ENCODE measurements around the gene FAM219B. TPM values are rescaled to one million over a fixed set of nuclear protein-coding genes. Genes with fewer than 3 reads are reported as not detected.

FAM219B gene
- total RNA-seq, 1 donor from 2014 or later = 75.4 TPM

DNA sequence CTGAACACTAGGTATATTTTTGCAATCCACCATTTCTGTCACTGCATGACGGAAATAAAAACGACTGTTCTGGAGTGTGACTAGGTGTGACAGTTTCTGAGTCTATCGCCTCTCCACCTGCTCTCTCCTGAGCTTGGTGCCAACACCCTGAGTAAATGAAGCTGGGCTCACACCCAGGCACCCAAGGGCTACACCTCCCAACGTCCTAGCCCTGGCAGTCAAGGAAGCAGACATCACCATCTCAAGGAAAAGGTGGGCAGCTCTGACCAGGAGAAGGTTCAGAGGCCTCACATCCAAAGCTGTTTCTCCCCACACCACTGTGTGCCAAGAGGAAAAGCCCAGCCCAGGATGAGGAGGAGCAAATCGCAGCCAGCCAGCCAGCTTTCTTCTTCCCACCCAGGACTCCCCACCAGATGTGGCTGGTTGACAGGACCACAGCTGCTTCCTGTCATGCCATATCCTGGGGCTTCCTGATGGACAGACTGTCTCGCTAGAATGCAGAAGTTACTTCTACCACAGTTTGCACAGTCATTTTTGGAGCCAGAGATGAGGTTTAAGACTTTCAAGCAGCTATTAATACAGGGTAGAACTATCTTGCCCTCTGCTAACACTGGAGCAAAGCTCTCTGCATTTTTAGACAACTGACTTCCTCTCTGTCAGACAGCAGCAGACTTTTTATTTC lies 36.8 kb downstream of the FAM219B start:
- Histone ChIP-seq H3K4me1 (peaks cover 65% of the 10 kb centered on the region), H3K27me3 (no peaks in the 10 kb centered on the region), H3K9me3 (no peaks in the 10 kb centered on the region), H3K4me3 (peak overlapping the region; percentile 17), H3K36me3 (no peaks in the 10 kb centered on the region), H3K27ac (peak overlapping the region; percentile 71)
- ATAC-seq (peak; percentile 59), DNase-seq (peak; percentile 80)
- TF ChIP-seq, protein P1, sequence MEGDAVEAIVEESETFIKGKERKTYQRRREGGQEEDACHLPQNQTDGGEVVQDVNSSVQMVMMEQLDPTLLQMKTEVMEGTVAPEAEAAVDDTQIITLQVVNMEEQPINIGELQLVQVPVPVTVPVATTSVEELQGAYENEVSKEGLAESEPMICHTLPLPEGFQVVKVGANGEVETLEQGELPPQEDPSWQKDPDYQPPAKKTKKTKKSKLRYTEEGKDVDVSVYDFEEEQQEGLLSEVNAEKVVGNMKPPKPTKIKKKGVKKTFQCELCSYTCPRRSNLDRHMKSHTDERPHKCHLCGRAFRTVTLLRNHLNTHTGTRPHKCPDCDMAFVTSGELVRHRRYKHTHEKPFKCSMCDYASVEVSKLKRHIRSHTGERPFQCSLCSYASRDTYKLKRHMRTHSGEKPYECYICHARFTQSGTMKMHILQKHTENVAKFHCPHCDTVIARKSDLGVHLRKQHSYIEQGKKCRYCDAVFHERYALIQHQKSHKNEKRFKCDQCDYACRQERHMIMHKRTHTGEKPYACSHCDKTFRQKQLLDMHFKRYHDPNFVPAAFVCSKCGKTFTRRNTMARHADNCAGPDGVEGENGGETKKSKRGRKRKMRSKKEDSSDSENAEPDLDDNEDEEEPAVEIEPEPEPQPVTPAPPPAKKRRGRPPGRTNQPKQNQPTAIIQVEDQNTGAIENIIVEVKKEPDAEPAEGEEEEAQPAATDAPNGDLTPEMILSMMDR (IDR thresholded peaks at IDR 0.05) = no peak
- intact Hi-C loops (cut with DNase I) = no loop called here

DNA sequence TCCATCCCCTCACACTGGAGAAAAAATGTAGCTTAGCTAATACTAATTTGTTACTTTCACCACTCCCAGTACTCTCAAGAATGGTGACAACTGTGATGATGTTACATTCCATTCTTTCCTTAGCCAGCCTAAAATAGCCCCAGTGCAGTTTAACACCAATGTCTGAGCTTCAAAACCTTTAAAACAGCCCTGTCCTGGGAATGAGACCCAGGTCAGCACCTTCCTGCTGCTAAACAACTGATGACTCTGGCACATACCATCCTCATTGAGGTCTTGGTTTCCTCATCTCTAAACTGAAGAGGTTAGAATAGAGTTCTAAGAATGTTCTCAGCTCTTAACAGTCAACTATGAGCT lies 37.3 kb downstream of the FAM219B start:
- ATAC-seq = peak; percentile 0
- H3K9me3 ChIP-seq = no peaks in the 10 kb centered on the region
- TF ChIP-seq, protein P1 (IDR thresholded peaks at IDR 0.05) = no peak
- H3K27me3 ChIP-seq = no peaks in the 10 kb centered on the region
- peaks cover 65% of the 10 kb centered on the region for H3K4me1 ChIP-seq
- no peak overlapping the region for H3K4me3 ChIP-seq
- intact Hi-C loops (cut with DNase I) = no loop called here
- DNase-seq = no peak
- H3K36me3 ChIP-seq = no peaks in the 10 kb centered on the region
- peak overlapping the region; percentile 71 for H3K27ac ChIP-seq

DNA sequence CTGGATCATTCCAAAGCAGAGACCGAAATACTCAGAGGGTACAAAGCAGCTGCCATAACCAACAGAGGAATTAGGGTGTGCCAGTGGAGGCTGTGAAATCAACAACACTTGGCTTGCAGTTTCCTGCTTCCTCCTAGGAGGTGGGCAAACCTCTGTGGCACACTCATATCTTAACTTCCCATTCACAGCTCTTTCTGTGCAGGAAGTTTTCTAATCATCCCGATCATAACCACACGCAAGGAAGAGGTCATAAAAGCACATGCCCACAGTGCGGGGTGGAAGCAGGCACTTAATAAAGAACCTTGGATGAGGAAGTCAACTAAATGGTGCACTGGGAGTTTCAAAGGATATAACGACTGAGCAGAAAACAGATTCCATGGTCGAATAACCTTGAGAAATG lies 38.6 kb downstream of the FAM219B start:
- no peaks in the 10 kb centered on the region for H3K27me3 ChIP-seq
- peak overlapping the region; percentile 71 for H3K27ac ChIP-seq
- intact Hi-C loops (cut with DNase I) = no loop called here
- H3K9me3 ChIP-seq = no peaks in the 10 kb centered on the region
- ATAC-seq (peak; percentile 54), DNase-seq (no peak)
- no peak overlapping the region for H3K4me3 ChIP-seq
- no peaks in the 10 kb centered on the region for H3K36me3 ChIP-seq
- H3K4me1 ChIP-seq = peaks cover 77% of the 10 kb centered on the region
- TF ChIP-seq, protein P1 (IDR thresholded peaks at IDR 0.05) = no peak

DNA sequence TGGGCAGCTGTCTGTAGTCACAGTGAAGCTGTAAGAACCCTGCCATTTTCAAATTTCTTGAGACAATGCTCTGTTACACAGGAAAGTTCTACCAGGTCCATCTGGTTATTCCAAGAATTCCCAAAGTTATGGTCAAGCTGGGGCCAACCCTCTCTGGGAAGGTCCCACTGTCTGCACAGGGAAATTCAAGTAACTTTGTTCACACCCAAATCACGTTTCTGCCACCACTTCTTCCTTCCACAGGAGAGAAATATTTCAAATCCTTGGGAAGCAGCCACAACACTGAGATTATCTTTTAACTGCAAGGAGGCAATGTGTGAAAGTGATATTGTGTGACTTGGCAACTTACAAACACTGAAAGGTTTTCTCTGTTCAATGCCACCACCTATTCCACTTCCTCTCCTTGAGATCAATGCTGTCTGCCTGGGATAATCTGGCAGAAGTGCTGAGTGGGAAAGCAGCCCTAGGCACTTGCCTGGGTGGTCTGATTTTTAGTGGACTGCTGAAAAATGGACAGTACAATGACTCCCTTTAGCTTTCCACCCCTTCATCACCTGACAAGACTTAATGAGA lies 39.1 kb downstream of the FAM219B start:
- no peaks in the 10 kb centered on the region for H3K27me3 ChIP-seq
- intact Hi-C loops (cut with DNase I) = no loop called here
- TF ChIP-seq, protein P1 (IDR thresholded peaks at IDR 0.05) = no peak

DNA sequence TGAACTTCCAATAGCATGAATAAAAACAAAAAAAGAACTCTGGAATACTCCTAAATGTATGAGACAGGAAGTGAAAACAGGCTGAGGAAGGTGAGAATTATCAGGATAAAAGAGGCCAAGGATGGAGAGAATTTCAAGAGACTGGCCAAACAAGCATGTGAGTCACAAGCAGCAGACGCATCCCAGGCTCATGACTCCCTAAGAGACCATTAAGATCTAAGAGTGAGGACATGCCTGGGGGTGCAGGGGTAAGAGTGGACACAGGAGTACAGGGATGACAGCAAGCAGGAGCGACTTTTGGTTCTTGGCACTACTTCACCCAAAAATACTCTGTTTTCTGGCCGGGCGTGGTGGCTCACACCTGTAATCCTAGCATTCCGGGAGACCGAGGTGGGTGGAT lies 40.6 kb downstream of the FAM219B start:
- no peak for DNase-seq
- TF ChIP-seq, protein P1 (IDR thresholded peaks at IDR 0.05) = no peak
- peaks cover 63% of the 10 kb centered on the region for H3K4me1 ChIP-seq

More for the DNA sequence above, 39.1 kb downstream of the FAM219B start:
- peaks cover 77% of the 10 kb centered on the region for H3K4me1 ChIP-seq
- no peak for ATAC-seq
- peak overlapping the region; percentile 71 for H3K27ac ChIP-seq
- H3K36me3 ChIP-seq = no peaks in the 10 kb centered on the region
- no peak for DNase-seq
- no peak overlapping the region for H3K4me3 ChIP-seq
- H3K9me3 ChIP-seq = no peaks in the 10 kb centered on the region

More for the DNA sequence above, 40.6 kb downstream of the FAM219B start:
- Histone ChIP-seq H3K27me3 (no peaks in the 10 kb centered on the region), H3K27ac (no peak overlapping the region), H3K4me3 (no peak overlapping the region), H3K9me3 (no peaks in the 10 kb centered on the region), H3K36me3 (no peaks in the 10 kb centered on the region)
- no peak for ATAC-seq
- intact Hi-C loops (cut with DNase I) = no loop called here

Data from upper lobe of right lung (tissue), 1 donor.